ENCODE results near the gene CACNA1D.

Gene CACNA1D

GRCh38 chr3:53680028-53680427 is 185.6 kb downstream of the CACNA1D start:
- no peak for DNase-seq (ENCODE audit: low read depth in 4 of 4, low spot score in 1 of 4)

DNA sequence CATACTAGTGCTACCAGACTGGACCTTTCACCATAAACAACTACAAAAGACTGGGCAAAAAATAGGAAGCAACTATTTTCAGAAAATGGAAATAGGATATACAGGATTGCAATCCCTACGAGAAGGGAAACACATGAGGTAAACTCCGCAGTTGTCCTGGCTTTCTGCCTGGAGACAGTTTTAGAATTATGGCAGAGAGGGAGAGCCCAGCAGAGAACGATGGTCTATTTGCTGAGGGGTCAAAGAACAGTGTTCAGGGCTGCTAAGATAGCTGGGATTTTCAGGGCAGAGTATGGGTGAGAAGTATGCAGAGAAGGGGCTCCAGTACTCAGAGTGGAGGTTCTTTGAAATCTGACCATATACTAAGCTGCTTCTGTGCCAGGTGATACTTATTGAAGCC is 188.4 kb downstream of the CACNA1D start:
- DNase-seq (ENCODE audit: low read depth in 4 of 4, low spot score in 1 of 4), result no peak

- no peak for DNase-seq (ENCODE audit: low read depth in 4 of 4, low spot score in 1 of 4)
Observed at GRCh38 chr3:53688066-53688465, 193.7 kb downstream of the CACNA1D start.

DNA sequence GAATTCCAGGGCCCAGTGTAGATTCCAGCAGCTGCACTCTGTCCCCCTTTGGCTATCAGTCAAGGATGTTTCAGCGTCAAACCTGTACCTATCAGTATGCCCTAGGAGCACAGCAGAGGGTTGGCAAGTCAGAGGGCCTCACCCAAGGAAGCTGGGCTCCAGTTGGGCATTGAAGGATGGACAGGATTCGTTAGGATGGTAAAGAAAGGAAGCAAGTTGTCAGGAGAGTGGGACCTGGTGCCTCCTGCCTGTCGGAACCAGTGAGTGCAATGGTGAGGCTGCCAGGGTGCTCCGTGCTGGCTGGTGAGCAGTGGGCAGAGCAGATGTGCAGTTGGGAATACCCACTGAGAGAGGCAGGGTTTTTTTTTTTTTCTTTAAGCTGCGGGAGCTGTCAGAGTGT is 194.6 kb downstream of the CACNA1D start:
- DNase-seq (ENCODE audit: low read depth in 4 of 4, low spot score in 1 of 4), result no peak

- DNase-seq (ENCODE audit: low read depth in 4 of 4, low spot score in 1 of 4), result no peak
Observed at GRCh38 chr3:53689681-53690080, 195.3 kb downstream of the CACNA1D start.

DNA sequence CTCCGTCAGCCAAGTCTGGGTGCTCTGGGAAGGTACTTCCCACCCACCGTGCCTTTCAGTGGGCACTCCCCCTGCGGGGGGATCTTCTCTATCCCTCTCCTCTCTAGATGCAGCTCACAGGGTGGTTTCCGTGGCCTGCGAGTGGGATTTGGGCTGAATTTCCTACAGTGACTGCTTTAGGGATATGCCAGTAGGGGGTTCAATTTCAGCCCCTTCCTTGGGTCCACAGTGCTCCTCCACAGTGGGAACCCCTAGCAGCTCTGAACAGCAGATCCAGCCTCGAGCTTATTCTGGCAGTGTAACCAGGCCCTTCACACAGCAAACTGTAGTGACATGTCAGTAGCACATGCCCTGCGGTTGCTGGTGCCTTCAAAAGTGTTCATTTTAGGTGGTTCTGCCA is 196.1 kb downstream of the CACNA1D start:
- DNase-seq (ENCODE audit: low read depth in 4 of 4, low spot score in 1 of 4), result no peak

GRCh38 chr3:53691349-53691748 is 196.9 kb downstream of the CACNA1D start:
- no peak for DNase-seq (ENCODE audit: low read depth in 4 of 4, low spot score in 1 of 4)

- no peak for DNase-seq (ENCODE audit: low read depth in 4 of 4, low spot score in 1 of 4)
Observed at GRCh38 chr3:53691885-53692284, 197.5 kb downstream of the CACNA1D start.

DNA sequence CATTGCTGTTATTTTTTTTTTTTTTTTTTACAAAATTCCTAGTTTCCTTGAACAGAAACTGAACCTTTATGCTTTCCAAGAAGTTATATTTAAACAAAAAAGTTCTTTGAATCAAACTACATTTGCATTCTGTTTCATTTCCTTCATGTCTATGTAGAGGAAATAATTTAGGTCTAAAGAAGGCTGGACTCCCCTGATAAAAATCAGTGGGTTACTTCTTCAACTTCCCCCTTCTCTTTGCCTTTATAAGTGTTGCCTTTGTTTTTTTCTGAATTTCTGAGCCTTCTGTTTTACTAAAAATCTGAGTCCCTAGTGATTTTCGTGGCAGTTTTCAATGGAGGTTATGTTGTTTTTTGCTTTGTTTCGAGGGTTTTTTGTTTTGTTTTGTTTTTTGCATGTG is 199.0 kb downstream of the CACNA1D start:
- DNase-seq (ENCODE audit: low read depth in 4 of 4, low spot score in 1 of 4), result no peak

DNA sequence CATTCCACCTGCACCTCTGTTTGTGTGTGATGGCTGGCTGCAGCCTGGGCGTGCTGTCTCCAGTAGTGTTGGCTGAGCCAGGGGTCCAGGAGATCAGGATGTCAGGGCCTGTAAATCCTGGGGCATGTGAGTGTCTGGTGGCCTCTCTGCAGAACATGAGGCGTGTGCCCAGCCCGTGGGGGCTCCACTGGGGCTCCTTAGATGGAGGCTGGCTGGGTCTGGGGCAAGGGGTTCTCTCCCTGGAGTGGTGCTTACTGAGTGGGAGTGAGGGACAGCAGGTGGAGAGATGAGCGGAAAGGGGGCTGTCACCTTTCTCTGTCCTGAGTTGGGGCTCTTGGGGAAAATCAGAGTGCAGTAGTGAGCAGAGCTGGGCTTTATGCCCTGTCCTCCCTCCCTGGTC is 199.6 kb downstream of the CACNA1D start:
- DNase-seq (ENCODE audit: low read depth in 4 of 4, low spot score in 1 of 4), result no peak

DNA sequence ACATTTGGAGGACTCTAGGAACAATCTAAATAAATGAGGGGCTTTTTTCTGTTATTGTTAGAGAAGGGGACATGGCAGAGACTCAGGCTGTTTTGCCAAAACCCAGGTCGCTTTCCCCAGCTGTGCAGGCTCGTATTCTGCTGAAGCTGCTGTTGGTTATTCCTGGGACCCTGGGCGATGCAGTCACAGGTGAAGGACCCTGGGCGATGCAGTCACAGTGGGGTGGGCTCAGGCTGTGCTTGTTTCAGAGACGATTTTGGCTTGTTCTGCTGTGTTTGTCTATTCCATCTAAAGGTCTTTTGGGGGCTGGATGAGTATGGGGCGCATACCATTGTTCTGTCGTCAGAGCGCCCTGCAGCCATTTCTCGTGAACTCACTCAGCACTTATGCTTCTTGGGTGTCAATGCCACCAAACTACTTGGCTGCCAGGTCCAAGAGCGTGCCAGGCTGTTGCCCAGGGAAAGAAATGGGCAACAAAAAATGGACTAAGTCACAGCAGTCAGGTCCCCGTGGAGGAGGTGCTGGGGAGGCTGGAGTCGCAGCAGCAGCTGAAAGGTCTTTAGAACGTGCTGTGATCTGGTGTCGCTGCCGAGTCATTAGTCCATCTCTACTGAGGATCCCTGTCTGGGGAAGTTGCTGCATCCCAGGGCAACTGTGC is 200.4 kb downstream of the CACNA1D start:
- DNase-seq (ENCODE audit: low read depth in 4 of 4, low spot score in 1 of 4), result no peak

- no peak for DNase-seq (ENCODE audit: low read depth in 4 of 4, low spot score in 1 of 4)
Observed at GRCh38 chr3:53695324-53695690, 200.9 kb downstream of the CACNA1D start.

DNA sequence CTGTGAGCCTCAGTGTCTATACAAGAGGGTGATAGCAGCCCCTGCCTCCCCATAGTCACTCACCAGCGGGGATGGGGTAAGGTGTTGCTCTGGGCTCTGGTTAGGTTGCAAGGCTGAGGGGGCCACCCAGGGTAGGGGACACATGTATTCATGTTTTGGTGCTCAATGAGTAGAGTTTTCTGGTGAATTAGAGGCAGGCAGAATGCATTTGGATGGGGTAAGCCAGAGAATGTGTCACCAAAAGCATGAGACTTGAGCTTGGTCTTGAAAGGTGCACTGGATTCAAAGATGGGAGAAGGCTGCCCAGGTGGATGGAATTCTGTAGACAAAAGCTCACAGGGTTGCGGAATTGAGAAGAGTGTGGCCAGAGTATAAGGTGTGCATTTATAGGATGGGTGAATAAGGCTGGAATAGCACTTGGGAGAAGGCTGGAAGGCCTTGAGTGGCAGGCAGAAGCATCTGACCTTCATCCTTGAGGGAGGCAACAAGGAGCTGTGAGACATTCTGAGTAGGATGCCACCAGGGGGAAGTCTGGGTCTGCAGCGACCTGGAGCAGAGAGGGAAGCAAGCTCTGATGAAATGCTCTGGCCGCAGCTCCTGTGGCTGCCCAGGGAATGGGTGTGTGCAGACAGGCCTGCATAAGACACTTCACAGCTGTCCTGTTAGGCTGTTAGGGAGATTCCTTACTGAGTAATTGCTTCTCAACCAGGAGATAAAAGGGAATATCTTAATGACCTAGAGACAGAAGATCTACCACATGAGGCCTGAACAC is 202.2 kb downstream of the CACNA1D start:
- no peak for DNase-seq (ENCODE audit: low read depth in 4 of 4, low spot score in 1 of 4)

- no peak for DNase-seq (ENCODE audit: low read depth in 4 of 4, low spot score in 1 of 4)
Observed at GRCh38 chr3:53700441-53700840, 206.0 kb downstream of the CACNA1D start.

DNA sequence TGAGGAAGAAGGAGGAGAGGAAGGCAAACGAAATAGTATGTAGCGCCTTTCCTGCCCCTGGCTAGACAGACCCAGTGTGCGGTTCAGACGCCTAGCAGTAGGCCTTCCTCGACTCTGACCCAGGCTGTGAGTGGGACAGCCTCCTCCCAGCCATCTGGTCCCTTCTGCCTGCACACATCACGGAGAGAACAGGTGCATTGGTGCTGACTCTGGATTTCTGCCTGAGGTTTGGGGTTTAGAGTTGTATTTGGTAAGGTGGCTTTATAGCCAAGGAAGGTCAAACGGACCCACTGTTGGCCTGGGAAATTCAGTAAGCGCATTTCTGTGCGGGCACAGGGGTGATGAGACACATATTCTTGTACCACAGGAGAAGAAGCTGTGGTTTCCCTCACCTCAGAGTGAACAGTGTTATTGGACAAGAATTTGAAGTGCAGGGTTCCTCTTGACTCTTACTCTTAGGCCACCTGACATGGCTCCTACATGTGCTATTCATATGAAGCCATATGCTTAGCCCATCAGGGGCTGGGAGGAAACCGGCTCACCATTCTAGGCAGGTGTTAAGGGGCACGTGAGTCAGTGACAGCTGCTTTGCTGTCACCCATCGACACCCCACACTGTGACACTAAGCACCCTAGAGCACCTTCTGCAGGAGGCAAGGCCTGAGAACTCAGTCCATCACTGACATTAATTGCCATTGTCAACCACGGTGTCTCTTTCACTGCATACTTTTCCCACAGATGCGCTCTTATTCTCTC is 208.5 kb downstream of the CACNA1D start:
- no peak for DNase-seq (ENCODE audit: low read depth in 4 of 4, low spot score in 1 of 4)

GRCh38 chr3:53703630-53704362 is 209.4 kb downstream of the CACNA1D start:
- no peak for DNase-seq (ENCODE audit: low read depth in 4 of 4, low spot score in 1 of 4)

GRCh38 chr3:53704363-53704725 is 209.9 kb downstream of the CACNA1D start:
- DNase-seq (ENCODE audit: low read depth in 4 of 4, low spot score in 1 of 4), result no peak

GRCh38 chr3:53705024-53705745 is 210.8 kb downstream of the CACNA1D start:
- DNase-seq (ENCODE audit: low read depth in 4 of 4, low spot score in 1 of 4), result no peak

DNA sequence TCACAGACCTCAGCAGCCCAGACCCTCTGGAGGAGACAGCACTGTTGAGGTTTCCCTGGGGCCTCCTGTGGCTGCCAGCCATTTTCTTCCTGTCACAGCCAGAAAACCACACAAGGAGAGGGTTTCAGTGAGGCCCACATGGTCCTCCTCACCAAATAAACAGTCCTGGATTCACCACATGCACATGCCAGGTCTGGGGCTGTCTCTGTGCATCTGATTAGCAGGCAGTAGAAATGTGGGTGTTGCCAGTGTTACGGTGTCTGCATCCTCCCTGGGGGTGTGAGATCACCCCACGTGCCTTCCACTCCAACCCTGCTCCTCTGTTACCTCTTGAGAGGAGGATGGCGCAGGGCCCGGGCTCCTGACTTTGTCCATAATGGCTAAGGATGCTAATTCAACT is 211.4 kb downstream of the CACNA1D start:
- DNase-seq (ENCODE audit: low read depth in 4 of 4, low spot score in 1 of 4), result no peak

DNA sequence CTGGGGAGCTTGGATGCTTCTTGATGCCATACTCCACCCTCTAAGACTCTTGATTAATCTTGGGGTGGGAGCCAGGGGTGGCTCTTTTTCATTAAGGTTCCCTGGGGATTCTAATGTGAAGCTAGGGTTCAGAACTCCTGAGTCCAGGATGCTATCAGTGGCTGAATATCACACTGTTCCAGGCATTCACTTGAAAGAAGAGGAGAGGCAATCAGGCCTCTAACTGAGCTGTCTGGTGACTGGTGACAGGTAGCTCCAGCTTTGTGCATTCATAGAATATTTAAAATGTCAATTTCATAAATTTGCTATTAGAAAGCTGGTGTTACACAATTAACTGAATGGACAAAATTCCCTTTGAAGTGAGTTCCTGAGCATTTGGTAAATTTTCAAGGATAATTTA is 212.8 kb downstream of the CACNA1D start:
- DNase-seq (ENCODE audit: low read depth in 4 of 4, low spot score in 1 of 4), result no peak
